Measurements from ENCODE around the gene BICRAL. TPM values are rescaled to one million over a fixed set of nuclear protein-coding genes. Genes with fewer than 3 reads are reported as not detected.

BICRAL gene
- 6.2 and 8.0 TPM in 2 replicates for total RNA-seq

DNA sequence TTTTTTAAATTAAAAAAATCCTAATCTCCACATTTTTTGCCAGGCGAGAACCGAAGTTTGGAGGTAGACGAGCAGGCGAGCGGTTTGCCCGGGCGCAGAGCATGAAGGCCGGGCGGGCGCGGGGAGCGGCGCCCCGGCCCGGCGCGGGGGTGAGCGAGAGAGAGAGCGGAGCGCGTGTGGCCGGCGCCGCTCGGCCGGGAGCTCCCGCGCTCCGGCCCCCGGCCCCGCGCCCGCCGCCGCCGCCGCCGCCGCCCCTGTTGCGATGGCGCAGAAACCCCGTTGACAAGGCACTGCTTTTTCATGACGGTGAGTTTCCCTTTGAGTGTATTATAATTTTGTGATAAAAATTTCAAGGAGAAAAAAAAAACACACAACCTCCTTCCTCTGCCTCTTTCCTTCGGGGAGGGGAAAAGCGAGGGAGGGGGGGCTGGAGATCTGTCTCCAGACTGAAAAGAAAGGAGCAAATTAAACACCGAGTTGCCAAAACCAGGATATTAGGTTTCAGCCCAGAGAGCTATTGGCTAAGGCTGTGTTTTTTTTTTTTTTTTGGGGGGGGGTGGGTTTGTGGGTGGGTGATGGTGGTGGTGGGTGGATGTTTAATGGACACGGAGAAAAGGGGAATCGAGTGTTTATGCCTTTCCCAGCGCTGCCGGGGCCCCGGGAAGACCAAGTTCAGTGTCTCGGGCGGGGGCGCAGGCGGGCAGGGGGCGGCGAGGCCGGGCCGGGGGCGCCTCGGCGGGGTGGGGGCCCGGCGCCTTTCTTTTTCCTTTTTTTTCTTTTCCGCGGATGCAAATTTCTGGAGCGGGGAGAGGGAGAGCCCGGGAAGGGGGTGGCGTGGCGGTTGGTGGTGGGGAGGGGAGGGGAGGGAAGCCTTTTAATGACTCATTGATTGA is at the start of gene BICRAL:
Gene BICRAL, plus strand, starts transcription at position 257 of the 893 bp plus-strand sequence. CDS start 39,971 bp downstream, outside the sequence.

DNA sequence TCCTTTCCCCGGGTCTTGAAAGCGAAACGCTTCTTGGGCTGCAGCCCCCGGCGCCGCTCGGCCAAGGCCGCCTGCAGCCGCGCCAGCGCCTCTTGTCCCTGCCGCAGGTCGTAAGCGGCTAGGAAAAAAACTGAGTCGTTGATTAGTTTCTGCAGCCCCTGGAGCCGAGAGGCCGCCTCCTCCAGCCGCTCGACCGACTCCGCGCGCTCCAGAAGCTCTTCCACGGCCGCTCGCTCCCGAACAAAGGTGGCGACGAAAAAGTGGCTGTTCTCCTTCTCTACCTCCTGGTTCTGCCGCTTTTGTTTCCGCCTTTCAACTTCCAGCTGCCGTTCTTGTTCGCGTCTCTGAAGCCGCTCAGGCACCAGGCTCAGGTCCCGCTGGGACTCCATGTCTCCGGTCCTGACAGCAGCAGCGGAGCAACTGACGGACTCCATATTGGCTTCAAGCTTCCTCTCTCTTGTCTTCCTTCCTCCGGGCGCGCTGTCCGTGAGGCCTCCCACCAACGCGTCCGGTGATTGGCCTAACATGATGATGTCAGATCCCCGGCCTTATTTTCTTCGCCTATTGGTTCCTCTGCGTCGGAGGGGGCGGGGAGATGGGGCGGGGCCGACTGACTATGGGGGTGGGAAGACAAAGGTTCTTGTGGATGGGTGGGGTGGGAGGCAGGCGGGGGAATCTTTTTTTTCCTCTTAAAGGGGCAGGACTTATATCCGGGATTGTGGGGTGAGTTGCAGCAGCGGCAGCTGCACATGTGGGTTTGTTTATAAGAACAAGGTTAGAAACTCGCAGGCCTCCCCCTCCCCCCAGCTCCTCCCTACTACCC is 36.0 kb upstream of the BICRAL start, which contains the start of gene TBCC:
Gene TBCC, minus strand, starts transcription at position 464 of the 823 bp plus-strand sequence. Its CDS starts 30 bp downstream, at position 434.

DNA sequence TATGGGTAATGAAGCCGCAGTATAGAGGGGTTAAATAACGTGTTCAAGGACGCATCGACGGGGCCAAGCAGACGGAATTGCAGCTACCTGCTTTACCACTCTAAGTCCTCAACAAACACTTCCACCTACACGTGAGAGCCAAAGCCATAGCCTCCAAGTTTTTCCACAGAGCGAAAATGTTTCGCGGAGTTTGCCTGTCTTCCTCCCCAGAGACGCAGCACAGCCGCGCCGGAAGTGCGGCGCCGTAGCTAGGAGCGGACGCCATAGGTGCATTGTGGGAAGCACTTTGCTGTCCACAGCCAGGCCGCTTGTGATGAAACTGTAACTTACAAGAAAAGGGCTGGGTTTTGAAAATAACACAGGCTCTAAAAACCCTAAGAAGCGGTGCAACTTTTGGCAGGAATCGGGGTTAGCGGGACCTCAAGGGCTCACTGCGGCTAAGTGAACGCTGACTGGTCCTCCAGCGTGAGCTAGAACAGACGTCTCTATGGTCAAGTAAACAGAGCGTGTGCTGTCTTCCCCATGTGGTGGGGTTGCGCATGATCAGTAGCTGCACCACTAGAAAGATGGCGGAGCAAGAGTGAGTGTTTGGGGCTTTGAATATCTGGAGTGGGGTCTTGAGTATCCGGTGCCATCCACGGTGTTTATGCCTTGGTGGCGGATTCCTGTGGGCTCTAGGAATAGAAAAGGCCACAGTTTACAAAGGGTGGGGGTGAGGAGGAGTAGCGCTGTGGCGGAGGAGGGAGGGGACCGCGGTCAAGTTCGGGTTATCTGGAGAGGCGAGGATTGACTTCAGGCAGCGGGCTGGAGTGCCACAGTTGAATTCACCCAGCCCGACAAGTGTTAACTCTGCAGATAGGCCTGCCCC is 97.8 kb downstream of the BICRAL start, which contains the start of gene RPL7L1:
Gene RPL7L1, plus strand, starts transcription at position 245 of the 868 bp plus-strand sequence. Its CDS starts 295 bp downstream, at position 540.

GRCh38 chr6:42915732-42916131 is 133.9 kb downstream of the BICRAL start, which contains the start of gene PTCRA:
Gene PTCRA (plus strand): TSS chr6:42916053. CDS start chr6:42916070, 17 bp downstream.

Other genes with a start within 250 kb of the BICRAL start
- 27.6 and 33.4 TPM in 2 replicates for gene UBR2, start 218.0 kb upstream of the BICRAL start, total RNA-seq
- gene PRPH2, start 59.5 kb upstream of the BICRAL start, total RNA-seq, result 0.25 and 0.79 TPM in 2 replicates
- 38.6 and 40.6 TPM in 2 replicates for gene TBCC, start 35.9 kb upstream of the BICRAL start, total RNA-seq
- gene RPL7L1, start 97.6 kb downstream of the BICRAL start, total RNA-seq, result 78.2 and 79.4 TPM in 2 replicates
- gene PTCRA, start 134.0 kb downstream of the BICRAL start, total RNA-seq, result 0.12 TPM in 1 of 2 replicates, not detected in the other
- 25.8 and 31.8 TPM in 2 replicates for gene CNPY3, start 147.4 kb downstream of the BICRAL start, total RNA-seq
- gene GNMT, start 178.7 kb downstream of the BICRAL start, total RNA-seq, result 0.19 TPM in 1 of 2 replicates, not detected in the other
- 24.0 and 35.3 TPM in 2 replicates for gene PEX6, start 197.1 kb downstream of the BICRAL start, total RNA-seq
- gene PPP2R5D, start 202.5 kb downstream of the BICRAL start, total RNA-seq, result 37.7 and 40.0 TPM in 2 replicates
- gene MEA1, start 231.9 kb downstream of the BICRAL start, total RNA-seq, result 81.7 and 91.8 TPM in 2 replicates
- gene KLHDC3, start 232.2 kb downstream of the BICRAL start, total RNA-seq, result 78.5 and 82.6 TPM in 2 replicates
- gene RRP36, start 239.6 kb downstream of the BICRAL start, total RNA-seq, result 100.0 and 110 TPM in 2 replicates

Measured in aortic smooth muscle cell (primary cell).